ENCODE results near the gene SYT14.

SYT14 gene

GRCh38 chr1:209937996-209938959 is at the start of gene SYT14:
Gene SYT14 (plus strand): TSS chr1:209938217. CDS start chr1:209938265, 48 bp downstream.
- TF ChIP-seq ZFX (IDR thresholded peaks at IDR 0.05; ENCODE audit: borderline replicate concordance), result no peak
- TF ChIP-seq CTCF (IDR thresholded peaks at IDR 0.05), result no peak
- H3K27ac ChIP-seq, result no peak within 1 kb of the TSS

GRCh38 chr1:209888291-209889076 is 49.5 kb upstream of the SYT14 start:
- H3K27ac ChIP-seq, result peak overlapping the region; percentile 42
- TF ChIP-seq CTCF (IDR thresholded peaks at IDR 0.05), result peak; percentile 46

GRCh38 chr1:209889077-209889418 is 49.0 kb upstream of the SYT14 start:
- H3K27ac ChIP-seq, result peak overlapping the region; percentile 42
- TF ChIP-seq CTCF (IDR thresholded peaks at IDR 0.05) (no peak; the same call in 1 of the 2 replicates), ZFX (IDR thresholded peaks at IDR 0.05; ENCODE audit: borderline replicate concordance) (no peak)

- no peak overlapping the region for H3K27ac ChIP-seq
Observed at GRCh38 chr1:209890641-209891330, 47.2 kb upstream of the SYT14 start.

GRCh38 chr1:209893751-209894150 is 44.3 kb upstream of the SYT14 start:
- no peak overlapping the region for H3K27ac ChIP-seq
- no peak for TF ChIP-seq ZFX (IDR thresholded peaks at IDR 0.05; ENCODE audit: borderline replicate concordance)
- TF ChIP-seq CTCF (IDR thresholded peaks at IDR 0.05), result no peak

More at GRCh38 chr1:209890641-209891330, 47.2 kb upstream of the SYT14 start:
- TF ChIP-seq CTCF (IDR thresholded peaks at IDR 0.05), result no peak
- TF ChIP-seq ZFX (IDR thresholded peaks at IDR 0.05; ENCODE audit: borderline replicate concordance), result no peak

GRCh38 chr1:209895709-209896108 is 42.3 kb upstream of the SYT14 start:
- no peak overlapping the region for H3K27ac ChIP-seq
- no peak for TF ChIP-seq CTCF (IDR thresholded peaks at IDR 0.05)
- TF ChIP-seq ZFX (IDR thresholded peaks at IDR 0.05; ENCODE audit: borderline replicate concordance), result no peak
